Fibroblast of upper back skin (primary cell): ENCODE measurements around the gene CPA3.

ENCODE experiments used
- DNase-seq: peaks from one replicate; pipeline ENCODE4 v3.0.0-alpha.2; 2013

Gene CPA3

GRCh38 chr3:148861277-148861869, 3.7 kb upstream of the CPA3 start:
- peak; percentile 61 for DNase-seq

GRCh38 chr3:148863297-148863696, 1.8 kb upstream of the CPA3 start:
- DNase-seq, result no peak

- DNase-seq, result no peak
Measured at GRCh38 chr3:148863814-148864213, 1.3 kb upstream of the CPA3 start.

- DNase-seq, result peak; percentile 91
Measured at GRCh38 chr3:148866261-148866660, 1.2 kb downstream of the CPA3 start.

- DNase-seq, result no peak
Measured at GRCh38 chr3:148873270-148873927, 8.3 kb downstream of the CPA3 start.

- DNase-seq, result no peak
Measured at GRCh38 chr3:148873977-148874376, 8.9 kb downstream of the CPA3 start.

- DNase-seq, result no peak
Measured at GRCh38 chr3:148878095-148878494, 13.0 kb downstream of the CPA3 start.

GRCh38 chr3:148879256-148879655, 14.2 kb downstream of the CPA3 start:
- no peak for DNase-seq

GRCh38 chr3:148880681-148881080, 15.6 kb downstream of the CPA3 start:
- DNase-seq, result no peak

- peak; percentile 72 for DNase-seq
Measured at GRCh38 chr3:148881286-148881685, 16.2 kb downstream of the CPA3 start.

- peak; percentile 62 for DNase-seq
Measured at GRCh38 chr3:148882288-148882687, 17.2 kb downstream of the CPA3 start.

- no peak for DNase-seq
Measured at GRCh38 chr3:148883163-148883562, 18.1 kb downstream of the CPA3 start.

- DNase-seq, result no peak
Measured at GRCh38 chr3:148884261-148884660, 19.2 kb downstream of the CPA3 start.

- no peak for DNase-seq
Measured at GRCh38 chr3:148889828-148890227, 24.7 kb downstream of the CPA3 start.

GRCh38 chr3:148896062-148896461, 31.0 kb downstream of the CPA3 start:
- no peak for DNase-seq

GRCh38 chr3:148901987-148902791, 37.1 kb downstream of the CPA3 start:
- peak; percentile 91 for DNase-seq

- peak; percentile 84 for DNase-seq
Measured at GRCh38 chr3:148903022-148903442, 37.9 kb downstream of the CPA3 start.

- peak; percentile 32 for DNase-seq
Measured at GRCh38 chr3:148903941-148904340, 38.8 kb downstream of the CPA3 start.

- DNase-seq, result no peak
Measured at GRCh38 chr3:148906667-148907066, 41.6 kb downstream of the CPA3 start.

GRCh38 chr3:148911173-148911572, 46.1 kb downstream of the CPA3 start:
- DNase-seq, result no peak

GRCh38 chr3:148911592-148911991, 46.5 kb downstream of the CPA3 start:
- no peak for DNase-seq

- DNase-seq, result no peak
Measured at GRCh38 chr3:148914936-148915690, 50.0 kb downstream of the CPA3 start.

GRCh38 chr3:148916132-148916531, 51.0 kb downstream of the CPA3 start:
- DNase-seq, result no peak
